MM.1S (cell line): ENCODE measurements around the gene FAM124B.

ENCODE experiments used
- DNase-seq: peaks from one replicate; pipeline ENCODE4 v3.0.0-alpha.2; 2015
- H2AFZ ChIP-seq: fragments of 300-600 bp; sonication (generic); 2 replicates; pipeline ENCODE4 v1.6.0; 2016; ENCODE audit warnings: antibody characterized with exemption, low read length
- H3F3A ChIP-seq: fragments of 300-600 bp; sonication (generic); 2 replicates; pipeline ENCODE4 v1.6.1; 2016; ENCODE audit warnings: mild to moderate bottlenecking, antibody characterized with exemption, low read length, moderate library complexity, mixed read lengths; ENCODE audit not compliant: insufficient read depth
- H3K27ac ChIP-seq: fragments of 300-600 bp; sonication (generic); 2 replicates; pipeline ENCODE4 v1.5.1; 2016; ENCODE audit warnings: mild to moderate bottlenecking, low read length
- H3K27me3 ChIP-seq: fragments of 300-600 bp; sonication (generic); replicated peaks from 2 replicates; pipeline ENCODE4 v1.6.0; 2016; ENCODE audit warnings: low read length; ENCODE audit not compliant: insufficient read depth
- H3K36me3 ChIP-seq: fragments of 300-600 bp; sonication (generic); replicated peaks from 2 replicates; pipeline ENCODE4 v1.6.1; 2016; ENCODE audit warnings: mild to moderate bottlenecking, low read length, mixed read lengths; ENCODE audit not compliant: insufficient read depth
- H3K4me1 ChIP-seq: fragments of 300-600 bp; sonication (generic); 2 replicates; pipeline ENCODE4 v1.6.1; 2016; ENCODE audit warnings: low read length, mixed read lengths
- H3K4me2 ChIP-seq: fragments of 300-600 bp; sonication (generic); 2 replicates; pipeline ENCODE4 v1.6.0; 2016; ENCODE audit warnings: low read depth, low read length
- H3K4me3 ChIP-seq: fragments of 300-600 bp; sonication (generic); 2 replicates; pipeline ENCODE4 v1.5.1; 2016; ENCODE audit warnings: low read length, mixed read lengths
- H3K79me2 ChIP-seq: fragments of 300-600 bp; sonication (generic); 2 replicates; pipeline ENCODE4 v1.6.1; 2016; ENCODE audit warnings: mixed run types, low read length, mixed read lengths
- H3K9ac ChIP-seq: fragments of 300-600 bp; sonication (generic); 2 replicates; pipeline ENCODE4 v1.6.1; 2016; ENCODE audit warnings: low read length, mixed read lengths
- H3K9me2 ChIP-seq: fragments of 300-600 bp; sonication (generic); replicated peaks from 2 replicates; pipeline ENCODE4 v1.6.1; 2016; ENCODE audit warnings: mild to moderate bottlenecking, low read length, mixed read lengths; ENCODE audit not compliant: insufficient read depth
- H3K9me3 ChIP-seq: fragments of 300-600 bp; sonication (generic); replicated peaks from 2 replicates; pipeline ENCODE4 v1.6.1; 2016; ENCODE audit warnings: mild to moderate bottlenecking, low read length, mixed read lengths; ENCODE audit not compliant: insufficient read depth
- H4K20me1 ChIP-seq: fragments of 300-600 bp; sonication (generic); 2 replicates; pipeline ENCODE4 v1.6.1; 2016; ENCODE audit warnings: mild to moderate bottlenecking, low read length, moderate library complexity, mixed read lengths; ENCODE audit not compliant: insufficient read depth
- EZH2 ChIP-seq: fragments of 300-600 bp; sonication (generic); optimal IDR thresholded peaks from 2 replicates; pipeline ENCODE3; 2017; ENCODE audit warnings: low read depth, mild to moderate bottlenecking, antibody characterized with exemption, low read length, mixed read lengths
- EZH2phosphoT487 ChIP-seq: fragments of 300-600 bp; sonication (generic); IDR thresholded peaks from 2 replicates; pipeline ENCODE4 v1.6.1; 2018; ENCODE audit warnings: antibody characterized with exemption, low read length
- TF ChIP-seq, protein P1 (sequence below): fragments of 300-600 bp; sonication (generic); IDR thresholded peaks from 2 replicates; pipeline ENCODE4 v1.5.1; 2016; ENCODE audit warnings: antibody characterized with exemption, low read length, mixed read lengths

The FAM124B gene

DNA sequence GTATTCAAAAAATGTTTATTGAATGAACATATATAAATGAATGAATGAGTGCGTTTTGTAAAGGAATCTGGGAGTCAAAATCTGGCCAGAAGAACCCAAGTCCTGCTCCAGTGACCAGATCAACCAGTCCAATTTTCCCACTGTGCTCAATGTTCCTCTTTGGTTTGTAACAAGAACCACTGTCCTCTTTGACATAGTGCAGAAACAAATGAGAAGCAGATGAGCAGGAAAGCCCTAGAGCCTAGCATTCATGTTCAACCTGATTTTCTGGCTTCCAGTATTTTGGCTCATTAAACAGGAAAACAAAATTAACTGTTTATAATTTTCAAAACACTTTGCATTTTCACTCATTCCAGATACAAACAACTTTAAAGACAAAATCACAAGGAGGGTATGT is 23.2 kb downstream of the FAM124B start:
- H3K9me2 ChIP-seq, result no peaks in the 10 kb centered on the region
- no peaks in the 10 kb centered on the region for H3K36me3 ChIP-seq
- no peak overlapping the region for H3K4me2 ChIP-seq
- no peak overlapping the region for H3K9ac ChIP-seq
- H3K9me3 ChIP-seq, result no peaks in the 10 kb centered on the region
- no peak overlapping the region for H3K27ac ChIP-seq
- no peaks in the 10 kb centered on the region for H3K4me1 ChIP-seq
- H2AFZ ChIP-seq, result no peak overlapping the region
- no peaks in the 10 kb centered on the region for H3K79me2 ChIP-seq
- no peak overlapping the region for H3K4me3 ChIP-seq
- TF ChIP-seq, protein P1, sequence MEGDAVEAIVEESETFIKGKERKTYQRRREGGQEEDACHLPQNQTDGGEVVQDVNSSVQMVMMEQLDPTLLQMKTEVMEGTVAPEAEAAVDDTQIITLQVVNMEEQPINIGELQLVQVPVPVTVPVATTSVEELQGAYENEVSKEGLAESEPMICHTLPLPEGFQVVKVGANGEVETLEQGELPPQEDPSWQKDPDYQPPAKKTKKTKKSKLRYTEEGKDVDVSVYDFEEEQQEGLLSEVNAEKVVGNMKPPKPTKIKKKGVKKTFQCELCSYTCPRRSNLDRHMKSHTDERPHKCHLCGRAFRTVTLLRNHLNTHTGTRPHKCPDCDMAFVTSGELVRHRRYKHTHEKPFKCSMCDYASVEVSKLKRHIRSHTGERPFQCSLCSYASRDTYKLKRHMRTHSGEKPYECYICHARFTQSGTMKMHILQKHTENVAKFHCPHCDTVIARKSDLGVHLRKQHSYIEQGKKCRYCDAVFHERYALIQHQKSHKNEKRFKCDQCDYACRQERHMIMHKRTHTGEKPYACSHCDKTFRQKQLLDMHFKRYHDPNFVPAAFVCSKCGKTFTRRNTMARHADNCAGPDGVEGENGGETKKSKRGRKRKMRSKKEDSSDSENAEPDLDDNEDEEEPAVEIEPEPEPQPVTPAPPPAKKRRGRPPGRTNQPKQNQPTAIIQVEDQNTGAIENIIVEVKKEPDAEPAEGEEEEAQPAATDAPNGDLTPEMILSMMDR, result no peak
- no peak for TF ChIP-seq EZH2phosphoT487
- TF ChIP-seq EZH2, result no peak
- DNase-seq, result no peak
- H3K27me3 ChIP-seq, result no peaks in the 10 kb centered on the region
- no peaks in the 10 kb centered on the region for H3F3A ChIP-seq
- H4K20me1 ChIP-seq, result no peaks in the 10 kb centered on the region

DNA sequence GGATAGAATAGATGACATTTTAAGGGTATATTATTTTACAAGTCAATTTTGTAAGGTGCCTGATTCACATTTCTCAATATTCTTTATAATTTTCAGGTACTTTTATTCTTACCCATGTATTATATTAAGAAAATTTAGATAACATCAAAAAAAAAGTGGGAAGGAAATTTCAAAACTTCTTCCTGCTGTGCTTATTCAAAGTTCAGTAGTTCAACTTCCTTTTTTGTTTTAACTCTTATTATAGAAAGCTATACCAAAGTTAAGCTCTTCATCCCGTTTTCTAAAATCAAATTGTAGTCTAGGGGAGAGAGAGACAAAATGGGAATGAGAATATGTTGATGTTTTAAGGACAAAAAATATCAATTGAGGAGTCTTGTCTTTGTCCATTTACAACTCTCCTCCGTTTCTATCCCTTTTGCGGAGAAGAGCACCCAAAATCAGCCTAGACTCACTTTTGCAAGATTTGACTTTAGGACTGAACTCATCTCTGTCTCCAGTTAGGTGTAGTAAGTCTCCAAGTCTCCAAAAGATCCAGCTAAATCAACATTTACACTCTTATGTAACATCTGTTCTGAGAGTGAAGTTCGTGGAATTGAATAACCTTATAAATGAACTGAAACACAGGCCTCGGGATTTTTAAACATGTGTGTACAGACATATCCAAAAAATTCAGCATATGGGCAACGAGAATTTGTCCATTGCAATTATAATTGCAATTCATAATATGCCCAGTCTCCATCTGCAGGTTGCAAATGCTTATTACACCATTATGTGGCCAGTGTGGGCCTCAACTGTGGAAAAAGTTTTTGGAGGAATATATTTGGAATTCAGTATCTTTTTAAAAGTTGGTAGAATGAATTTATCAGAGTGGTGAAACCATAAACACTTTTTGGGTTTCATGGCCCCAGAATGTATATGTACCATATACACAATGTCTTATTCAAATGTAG is 23.9 kb downstream of the FAM124B start:
- H3K4me3 ChIP-seq, result no peak overlapping the region
- no peak overlapping the region for H3K27ac ChIP-seq
- H3K36me3 ChIP-seq, result no peaks in the 10 kb centered on the region
- TF ChIP-seq, protein P1, result no peak
- no peak for TF ChIP-seq EZH2phosphoT487
- TF ChIP-seq EZH2, result no peak
- no peak for DNase-seq
- no peak overlapping the region for H2AFZ ChIP-seq
- no peaks in the 10 kb centered on the region for H3K9me3 ChIP-seq
- no peaks in the 10 kb centered on the region for H3K9me2 ChIP-seq
- no peak overlapping the region for H3K4me2 ChIP-seq
- H3K9ac ChIP-seq, result no peak overlapping the region
- H3K27me3 ChIP-seq, result no peaks in the 10 kb centered on the region
- no peaks in the 10 kb centered on the region for H3K4me1 ChIP-seq
- no peaks in the 10 kb centered on the region for H3F3A ChIP-seq
- no peaks in the 10 kb centered on the region for H4K20me1 ChIP-seq
- H3K79me2 ChIP-seq, result no peaks in the 10 kb centered on the region

DNA sequence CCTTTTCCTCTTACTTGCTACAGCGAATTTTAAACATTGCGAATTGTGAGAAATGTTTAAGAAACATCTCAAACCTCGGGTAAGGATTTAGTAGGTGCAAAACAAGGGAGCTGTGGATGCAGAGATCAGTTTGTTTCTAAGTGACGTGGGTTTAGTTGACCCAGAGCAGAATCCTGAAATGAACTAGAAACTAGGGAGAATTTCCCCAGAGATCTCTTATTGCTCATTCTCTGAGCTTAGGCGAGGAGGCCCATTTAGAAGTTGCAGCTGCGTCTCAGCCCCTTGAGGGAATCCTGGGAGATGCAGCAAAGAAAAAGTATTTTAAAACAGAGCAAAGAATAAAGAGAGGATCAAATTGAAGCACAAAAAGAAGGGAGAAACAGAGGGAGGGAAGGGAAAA is 29.3 kb downstream of the FAM124B start:
- no peak overlapping the region for H3K4me2 ChIP-seq
- H3K79me2 ChIP-seq, result no peaks in the 10 kb centered on the region
- H3K9me2 ChIP-seq, result no peaks in the 10 kb centered on the region
- no peak overlapping the region for H3K27ac ChIP-seq
- H3K9ac ChIP-seq, result no peak overlapping the region
- H3F3A ChIP-seq, result no peaks in the 10 kb centered on the region
- DNase-seq, result no peak
- TF ChIP-seq EZH2phosphoT487 (no peak), EZH2 (no peak)
- TF ChIP-seq, protein P1, result no peak
- no peaks in the 10 kb centered on the region for H3K4me1 ChIP-seq
- no peak overlapping the region for H3K4me3 ChIP-seq
- H2AFZ ChIP-seq, result no peak overlapping the region
- H3K9me3 ChIP-seq, result no peaks in the 10 kb centered on the region
- H3K36me3 ChIP-seq, result no peaks in the 10 kb centered on the region
- no peaks in the 10 kb centered on the region for H4K20me1 ChIP-seq
- H3K27me3 ChIP-seq, result no peaks in the 10 kb centered on the region
